ENCODE data around the gene KNDC1. TPM values are rescaled to one million over a fixed set of nuclear protein-coding genes. Genes with fewer than 3 reads are reported as not detected.

Gene KNDC1
- total and polyA plus RNA-seq, 2 of the 4 experiments (the other 2 are of a cell fraction): 0.18 to 1.1 TPM

- intact Hi-C loops (cut with micrococcal nuclease): loop anchor here (2.0 kb wide), 1 partner anchor 148 kb away; the partner anchor contains the start of genes TUBGCP2 and ZNF511
- no peak for DNase-seq
- Histone ChIP-seq H3K9ac (ENCODE audit: low read depth, low read length) (peak overlapping the region; percentile 73), H4K5ac (ENCODE audit: low read depth, low read length) (no peak overlapping the region), H3K4me3 (ENCODE audit: insufficient read depth, low read depth, low read length) (peak overlapping the region; percentile 76), H3K27ac (ENCODE audit: insufficient read depth, low read length) (no peak overlapping the region; the same call in 1 of the 2 replicates), H3K4ac (ENCODE audit: low read depth, low read length) (no peak overlapping the region), H3K9me1 (ENCODE audit: insufficient read depth, low read length) (no peaks in the 10 kb centered on the region), H2BK5ac (ENCODE audit: low read depth, low read length, poor library complexity, severe bottlenecking) (no peak overlapping the region), H2BK120ac (ENCODE audit: low read depth, low read length) (no peak overlapping the region), H2AFZ (replicated peaks; ENCODE audit: low read length, poor library complexity) (peak overlapping the region; percentile 87), H3K36me3 (ENCODE audit: control insufficient read depth, insufficient read depth, low read length) (peaks cover 3% of the 10 kb centered on the region; the same call in 1 of the 2 replicates), H4K20me1 (ENCODE audit: insufficient read depth, low read length) (no peaks in the 10 kb centered on the region), H3K14ac (replicated peaks; ENCODE audit: low read depth, low read length) (no peak overlapping the region), H2BK15ac (ENCODE audit: low read depth, low read length) (no peak overlapping the region), H3K27me3 (ENCODE audit: control insufficient read depth, insufficient read depth, low read length) (no peaks in the 10 kb centered on the region), H3K23ac (ENCODE audit: low read depth, low read length) (no peak overlapping the region), H3K4me2 (ENCODE audit: low read depth, low read length) (peak overlapping the region; percentile 81), H2AK9ac (replicated peaks; ENCODE audit: low read depth, low read length, poor library complexity) (peak overlapping the region; percentile 37), H3K9me3 (ENCODE audit: control insufficient read depth, insufficient read depth, low read length) (no peaks in the 10 kb centered on the region), H3K4me1 (ENCODE audit: control insufficient read depth, insufficient read depth, low read length) (peaks cover 15% of the 10 kb centered on the region; the same call in 1 of the 2 replicates), H3K79me1 (ENCODE audit: low read depth in 1 of 2, low read length in 2 of 2) (no peaks in the 10 kb centered on the region), H4K91ac (ENCODE audit: insufficient read depth, low read depth, low read length) (no peak overlapping the region), H2BK20ac (ENCODE audit: low read depth, low read length) (no peak overlapping the region), H3K56ac (ENCODE audit: extremely low read depth, insufficient read depth, low read length) (no peak overlapping the region; the same call in 1 of the 2 replicates), H3K18ac (ENCODE audit: low read depth, low read length) (no peak overlapping the region; the same call in 1 of the 2 replicates), H4K8ac (ENCODE audit: low read depth in 2 of 2, low read length in 2 of 2) (no peak overlapping the region), H2AK5ac (ENCODE audit: low read depth, low read length) (no peak overlapping the region)
- BruUV-seq (replicated peaks): no TSS peak
- POLR2A ChIA-PET (ENCODE audit: unreplicated experiment): no interaction called here
- TF ChIP-seq BHLHE40 (IDR thresholded peaks at IDR 0.05; ENCODE audit: low read depth, low read length) (no peak), MXI1 (IDR thresholded peaks at IDR 0.05; ENCODE audit: borderline replicate concordance, low read depth, low read length) (no peak), MAFK (IDR thresholded peaks at IDR 0.05; ENCODE audit: low read depth, low read length) (no peak), RAD21 (IDR thresholded peaks at IDR 0.05; ENCODE audit: low read length) (no peak), NFE2L2 (IDR thresholded peaks at IDR 0.05; ENCODE audit: low read depth, low read length) (no peak), USF2 (IDR thresholded peaks at IDR 0.05; ENCODE audit: low read depth, low read length) (no peak)
- in situ Hi-C loops (cut with MboI; ENCODE audit: low sequenced_read_pairs): no loop called here
- dilution Hi-C loops (cut with HindIII; ENCODE audit: low sequenced_read_pairs, unreplicated experiment): no loop called here
- peak; percentile 2 for ATAC-seq (ENCODE audit: low read depth)
- CTCF ChIA-PET: interaction anchor here (0.6 kb wide), 1 partner anchor 8 kb away, joined by 4 read pairs; no protein-coding TSS in a partner anchor
- 0% methylated on average over 1 of the region's 29 CpGs; no CpG with 5 or more reads in 1 of the 2 experiments for WGBS, 2 experiments (ENCODE audit: extremely low coverage in 2 of 2, insufficient read length in 1 of 2)
These were observed 930 bp downstream of the KNDC1 start for GRCh38 chr10:133160826-133161471.
